ENCODE results near the gene WASL. TPM values are rescaled to one million over a fixed set of nuclear protein-coding genes. Genes with fewer than 3 reads are reported as not detected.

WASL gene
- total RNA-seq, 2 donors from 2014 or later: 35.1 to 36.7 TPM

DNA sequence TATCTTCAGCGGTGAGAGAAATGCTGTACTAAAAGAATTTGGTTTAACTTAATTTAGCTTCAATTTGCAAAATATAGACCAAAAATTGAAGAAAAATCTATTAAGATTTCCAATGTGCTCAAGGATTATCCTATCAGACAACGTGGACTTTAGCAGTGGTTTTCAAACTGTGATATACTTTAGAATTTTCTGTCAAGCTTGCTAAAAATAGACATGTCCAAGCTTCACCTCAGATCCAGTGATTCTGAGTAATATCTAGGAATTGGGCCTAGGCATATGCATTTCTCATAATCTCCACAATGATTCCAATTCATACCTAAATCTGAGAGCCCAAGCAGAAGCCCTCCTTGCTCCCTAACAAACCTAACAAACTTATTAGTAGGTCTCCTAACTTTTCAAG is 3.4 kb downstream of the WASL start:
- Histone ChIP-seq H3K36me3 (ENCODE audit: control insufficient read depth, insufficient read depth, low read length) (no peaks in the 10 kb centered on the region), H3K4me3 (ENCODE audit: low read length) (peak overlapping the region; percentile 99), H3K27me3 (ENCODE audit: control insufficient read depth, insufficient read depth, low read length, poor library complexity, severe bottlenecking) (no peaks in the 10 kb centered on the region), H3K4me1 (ENCODE audit: control insufficient read depth, insufficient read depth, low read length) (no peaks in the 10 kb centered on the region), H3K9ac (ENCODE audit: extremely low read depth, low read length, poor library complexity, severe bottlenecking) (no peak overlapping the region), H3K27ac (ENCODE audit: low read depth, low read length) (no peak overlapping the region), H3K9me3 (ENCODE audit: control insufficient read depth, low read length) (no peaks in the 10 kb centered on the region)
- peaks cover 49% of the 10 kb centered on the region for H3K4me1 Mint-ChIP-seq
- WGBS, 2 experiments (ENCODE audit: insufficient coverage in 1 of 2, insufficient read length in 1 of 2): 82 to 98% methylated on average over 1 to 2 of the region's 2 CpGs
- DNase-seq: no peak
- H3K36me3 Mint-ChIP-seq (ENCODE audit: low read depth): no peaks in the 10 kb centered on the region
- H3K9me3 Mint-ChIP-seq: no peaks in the 10 kb centered on the region
- peak overlapping the region; percentile 97 for H3K4me3 Mint-ChIP-seq
- no peaks in the 10 kb centered on the region for H3K27me3 Mint-ChIP-seq (ENCODE audit: insufficient read depth)
- H3K27ac Mint-ChIP-seq: peak overlapping the region; percentile 47
- TF ChIP-seq, protein P1, sequence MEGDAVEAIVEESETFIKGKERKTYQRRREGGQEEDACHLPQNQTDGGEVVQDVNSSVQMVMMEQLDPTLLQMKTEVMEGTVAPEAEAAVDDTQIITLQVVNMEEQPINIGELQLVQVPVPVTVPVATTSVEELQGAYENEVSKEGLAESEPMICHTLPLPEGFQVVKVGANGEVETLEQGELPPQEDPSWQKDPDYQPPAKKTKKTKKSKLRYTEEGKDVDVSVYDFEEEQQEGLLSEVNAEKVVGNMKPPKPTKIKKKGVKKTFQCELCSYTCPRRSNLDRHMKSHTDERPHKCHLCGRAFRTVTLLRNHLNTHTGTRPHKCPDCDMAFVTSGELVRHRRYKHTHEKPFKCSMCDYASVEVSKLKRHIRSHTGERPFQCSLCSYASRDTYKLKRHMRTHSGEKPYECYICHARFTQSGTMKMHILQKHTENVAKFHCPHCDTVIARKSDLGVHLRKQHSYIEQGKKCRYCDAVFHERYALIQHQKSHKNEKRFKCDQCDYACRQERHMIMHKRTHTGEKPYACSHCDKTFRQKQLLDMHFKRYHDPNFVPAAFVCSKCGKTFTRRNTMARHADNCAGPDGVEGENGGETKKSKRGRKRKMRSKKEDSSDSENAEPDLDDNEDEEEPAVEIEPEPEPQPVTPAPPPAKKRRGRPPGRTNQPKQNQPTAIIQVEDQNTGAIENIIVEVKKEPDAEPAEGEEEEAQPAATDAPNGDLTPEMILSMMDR (conservative IDR thresholded peaks at IDR 0.05): no peak

GRCh38 chr7:123744416-123744815 is 4.4 kb downstream of the WASL start:
- WGBS, 2 experiments (ENCODE audit: insufficient coverage in 1 of 2, insufficient read length in 1 of 2): 86 to 100% methylated on average over 1 of the region's 1 CpG
- H3K4me1 ChIP-seq (ENCODE audit: control insufficient read depth, insufficient read depth, low read length): no peaks in the 10 kb centered on the region
- Mint-ChIP-seq H3K9me3 (no peaks in the 10 kb centered on the region), H3K4me3 (no peak overlapping the region), H3K27me3 (ENCODE audit: insufficient read depth) (no peaks in the 10 kb centered on the region), H3K4me1 (peaks cover 49% of the 10 kb centered on the region), H3K36me3 (ENCODE audit: low read depth) (no peaks in the 10 kb centered on the region), H3K27ac (no peak overlapping the region)
- no peaks in the 10 kb centered on the region for H3K9me3 ChIP-seq (ENCODE audit: control insufficient read depth, low read length)
- DNase-seq: no peak
- H3K4me3 ChIP-seq (ENCODE audit: low read length): peak overlapping the region; percentile 99
- H3K9ac ChIP-seq (ENCODE audit: extremely low read depth, low read length, poor library complexity, severe bottlenecking): no peak overlapping the region
- no peaks in the 10 kb centered on the region for H3K36me3 ChIP-seq (ENCODE audit: control insufficient read depth, insufficient read depth, low read length)
- no peaks in the 10 kb centered on the region for H3K27me3 ChIP-seq (ENCODE audit: control insufficient read depth, insufficient read depth, low read length, poor library complexity, severe bottlenecking)
- no peak overlapping the region for H3K27ac ChIP-seq (ENCODE audit: low read depth, low read length)
- TF ChIP-seq, protein P1 (conservative IDR thresholded peaks at IDR 0.05): no peak

- Histone ChIP-seq H3K4me3 (ENCODE audit: low read length) (no peak overlapping the region), H3K27ac (ENCODE audit: low read depth, low read length) (no peak overlapping the region), H3K36me3 (ENCODE audit: control insufficient read depth, insufficient read depth, low read length) (no peaks in the 10 kb centered on the region), H3K4me1 (ENCODE audit: control insufficient read depth, insufficient read depth, low read length) (no peaks in the 10 kb centered on the region), H3K9ac (ENCODE audit: extremely low read depth, low read length, poor library complexity, severe bottlenecking) (no peak overlapping the region), H3K27me3 (ENCODE audit: control insufficient read depth, insufficient read depth, low read length, poor library complexity, severe bottlenecking) (no peaks in the 10 kb centered on the region), H3K9me3 (ENCODE audit: control insufficient read depth, low read length) (peaks cover 4% of the 10 kb centered on the region)
- H3K27ac Mint-ChIP-seq: no peak overlapping the region
- peaks cover 3% of the 10 kb centered on the region for H3K36me3 Mint-ChIP-seq (ENCODE audit: low read depth)
- no peak for DNase-seq
- no peak overlapping the region for H3K4me3 Mint-ChIP-seq
- no peaks in the 10 kb centered on the region for H3K9me3 Mint-ChIP-seq
- H3K4me1 Mint-ChIP-seq: peaks cover 56% of the 10 kb centered on the region
- H3K27me3 Mint-ChIP-seq (ENCODE audit: insufficient read depth): no peaks in the 10 kb centered on the region
- TF ChIP-seq, protein P1 (conservative IDR thresholded peaks at IDR 0.05): no peak
Measured at GRCh38 chr7:123741940-123742339, 6.9 kb downstream of the WASL start.
